Effector memory CD8-positive, alpha-beta T cell (primary cell): ENCODE measurements around the gene PTPRR.

Experiments used
- ATAC-seq: fragments of 150-1000 bp; cut with Tn5 transposase; replicated peaks from 2 replicates; pipeline ENCODE4 v1.10.0; 2021; ENCODE audit warnings: mild to moderate bottlenecking, moderate library complexity
- DNase-seq, 3 experiments: peaks; one replicate each; pipeline ENCODE4 v3.0.0; 2021
- H3K27ac Mint-ChIP-seq, 2 donors: one replicate each; pipeline ENCODE4 v1.8.0; 2022; ENCODE audit warnings: mild to moderate bottlenecking in 2 of 2, mixed read lengths in 2 of 2, moderate library complexity in 2 of 2
- H3K27me3 Mint-ChIP-seq, 2 donors: one replicate each; pipeline ENCODE4 v1.8.0; 2022; ENCODE audit warnings: mixed read lengths in 2 of 2
- H3K36me3 Mint-ChIP-seq: one replicate; pipeline ENCODE4 v1.8.0; 2022; ENCODE audit warnings: mild to moderate bottlenecking, moderate library complexity, mixed read lengths; ENCODE audit not compliant: insufficient read depth
- H3K4me1 Mint-ChIP-seq, 2 donors: one replicate each; pipeline ENCODE4 v1.8.0; 2022; ENCODE audit warnings: low read depth in 2 of 2, mixed read lengths in 2 of 2
- H3K4me3 Mint-ChIP-seq, 2 donors: one replicate each; pipeline ENCODE4 v1.8.0; 2022; ENCODE audit warnings: mild to moderate bottlenecking in 2 of 2, mixed read lengths in 2 of 2, moderate library complexity in 2 of 2
- H3K9me3 Mint-ChIP-seq, 2 donors: one replicate each; pipeline ENCODE4 v1.8.0; 2022; ENCODE audit warnings: mixed read lengths in 2 of 2

Gene PTPRR

DNA sequence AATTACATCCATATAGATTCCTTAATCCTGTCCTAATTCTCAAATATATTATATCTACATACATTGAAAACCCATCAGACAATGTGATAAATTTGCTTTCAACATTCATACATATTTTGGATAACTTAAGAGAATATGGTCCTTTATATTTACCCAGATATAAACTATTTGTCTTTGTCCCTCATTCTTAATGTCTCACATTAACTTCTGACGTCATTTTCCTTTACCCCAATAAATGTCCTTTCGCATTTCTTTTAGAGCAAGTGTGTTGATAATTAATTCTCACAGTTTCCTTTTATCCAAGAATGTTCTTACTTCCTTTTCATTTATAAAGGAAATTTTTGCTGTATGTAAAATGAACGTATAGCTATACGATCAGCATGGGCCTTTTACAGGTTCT lies 12.6 kb upstream of the PTPRR start:
- DNase-seq: no peak
- H3K9me3 Mint-ChIP-seq: peaks cover 0 to 4% of the 10 kb centered on the region in 2 donors
- no peak overlapping the region for H3K4me3 Mint-ChIP-seq
- no peaks in the 10 kb centered on the region for H3K4me1 Mint-ChIP-seq
- no peak overlapping the region for H3K27ac Mint-ChIP-seq
- no peaks in the 10 kb centered on the region for H3K36me3 Mint-ChIP-seq
- no peaks in the 10 kb centered on the region for H3K27me3 Mint-ChIP-seq
- ATAC-seq: no peak

GRCh38 chr12:70929029-70929428 lies 8.5 kb upstream of the PTPRR start:
- Mint-ChIP-seq H3K4me3 (no peak overlapping the region), H3K27me3 (no peaks in the 10 kb centered on the region), H3K9me3 (peaks cover 0 to 6% of the 10 kb centered on the region in 2 donors), H3K27ac (no peak overlapping the region), H3K36me3 (no peaks in the 10 kb centered on the region), H3K4me1 (no peaks in the 10 kb centered on the region)
- ATAC-seq (no peak), DNase-seq (no peak)

GRCh38 chr12:70928071-70928470 lies 7.5 kb upstream of the PTPRR start:
- Mint-ChIP-seq H3K27ac (no peak overlapping the region), H3K4me1 (no peaks in the 10 kb centered on the region), H3K4me3 (no peak overlapping the region), H3K9me3 (peaks cover 0 to 7% of the 10 kb centered on the region in 2 donors), H3K27me3 (no peaks in the 10 kb centered on the region), H3K36me3 (no peaks in the 10 kb centered on the region)
- DNase-seq (no peak), ATAC-seq (no peak)

DNA sequence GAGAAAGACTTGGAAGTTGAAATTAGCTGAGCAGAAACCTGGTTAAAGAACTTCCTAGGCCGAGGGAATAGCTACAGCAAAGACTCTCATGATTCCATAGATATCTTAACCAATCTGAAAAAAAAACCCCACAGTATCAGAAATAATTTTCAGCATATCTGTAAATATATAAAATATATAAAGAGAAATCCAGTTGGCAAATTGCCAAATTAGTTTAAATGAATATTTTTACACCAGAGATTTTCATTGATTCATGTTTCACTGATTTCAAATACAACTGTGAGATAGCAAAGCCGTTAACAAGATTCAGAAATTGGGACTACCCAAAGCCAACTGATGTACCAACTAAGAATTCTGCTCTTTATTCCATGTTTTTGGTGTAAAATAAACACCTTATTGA lies 6.8 kb upstream of the PTPRR start:
- H3K4me3 Mint-ChIP-seq: no peak overlapping the region
- DNase-seq: no peak
- no peak for ATAC-seq
- H3K36me3 Mint-ChIP-seq: no peaks in the 10 kb centered on the region
- no peaks in the 10 kb centered on the region for H3K27me3 Mint-ChIP-seq
- H3K27ac Mint-ChIP-seq: no peak overlapping the region
- H3K9me3 Mint-ChIP-seq: peaks cover 0 to 7% of the 10 kb centered on the region in 2 donors
- no peaks in the 10 kb centered on the region for H3K4me1 Mint-ChIP-seq

DNA sequence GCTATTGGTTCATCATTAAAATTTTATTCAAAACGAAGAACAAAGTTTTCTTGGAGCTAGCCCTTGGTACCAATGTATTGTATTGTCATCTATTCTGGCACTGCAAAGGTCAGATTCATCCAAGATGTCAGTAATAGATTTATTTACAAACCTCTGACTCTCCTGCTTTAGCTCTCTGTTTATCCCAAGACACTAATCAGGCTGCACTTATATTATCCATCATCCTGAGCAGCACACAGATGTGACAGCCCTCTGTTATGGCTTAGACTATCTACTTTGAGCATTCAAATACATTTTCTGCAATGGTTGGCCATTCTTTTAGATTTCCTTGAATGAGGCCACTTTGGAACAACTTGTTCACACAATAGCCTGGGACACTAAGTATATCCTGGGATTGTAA lies 5.0 kb upstream of the PTPRR start:
- H3K4me3 Mint-ChIP-seq: no peak overlapping the region
- peaks cover 0 to 7% of the 10 kb centered on the region in 2 donors for H3K9me3 Mint-ChIP-seq
- H3K27ac Mint-ChIP-seq: no peak overlapping the region
- no peaks in the 10 kb centered on the region for H3K36me3 Mint-ChIP-seq
- no peaks in the 10 kb centered on the region for H3K4me1 Mint-ChIP-seq
- H3K27me3 Mint-ChIP-seq: peaks cover 0 to 2% of the 10 kb centered on the region in 2 donors
- DNase-seq (no peak), ATAC-seq (no peak)

DNA sequence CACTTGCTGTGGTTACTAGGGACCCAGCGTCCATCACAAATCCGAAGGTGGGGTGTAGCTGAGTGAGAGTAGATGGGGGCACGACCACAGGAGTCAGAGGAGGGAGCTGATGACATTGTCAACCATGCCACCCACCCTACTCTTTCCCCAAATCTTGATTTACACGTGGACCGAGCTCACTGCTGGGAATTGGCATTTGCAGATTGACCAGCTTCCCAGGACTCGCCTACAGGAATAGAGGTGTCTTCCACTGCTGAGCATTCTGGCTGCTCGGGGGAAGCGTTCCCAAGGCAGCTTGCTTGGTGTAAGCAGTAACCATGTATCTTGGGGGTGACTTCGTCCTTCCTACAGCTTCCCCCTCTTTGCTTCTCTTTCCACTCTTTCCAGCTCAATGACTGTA lies 353 bp upstream of the PTPRR start:
- Mint-ChIP-seq H3K27me3 (peaks cover 5 to 11% of the 10 kb centered on the region in 2 donors), H3K27ac (no peak overlapping the region), H3K36me3 (peaks cover 3% of the 10 kb centered on the region), H3K4me3 (no peak overlapping the region), H3K4me1 (no peaks in the 10 kb centered on the region), H3K9me3 (peaks cover 0 to 6% of the 10 kb centered on the region in 2 donors)
- DNase-seq: no peak
- no peak for ATAC-seq

- H3K9me3 Mint-ChIP-seq: peaks cover 0 to 6% of the 10 kb centered on the region in 2 donors
- peaks cover 3% of the 10 kb centered on the region for H3K36me3 Mint-ChIP-seq
- H3K4me1 Mint-ChIP-seq: no peaks in the 10 kb centered on the region
- ATAC-seq: no peak
- H3K27ac Mint-ChIP-seq: no peak overlapping the region
- DNase-seq: no peak
- peaks cover 5 to 11% of the 10 kb centered on the region in 2 donors for H3K27me3 Mint-ChIP-seq
- no peak overlapping the region for H3K4me3 Mint-ChIP-seq
Observed at GRCh38 chr12:70919597-70920035, 922 bp downstream of the PTPRR start.

GRCh38 chr12:70919176-70919575 lies 1.4 kb downstream of the PTPRR start:
- DNase-seq (no peak), ATAC-seq (no peak)
- peaks cover 3% of the 10 kb centered on the region for H3K36me3 Mint-ChIP-seq
- H3K27ac Mint-ChIP-seq: no peak overlapping the region
- no peaks in the 10 kb centered on the region for H3K4me1 Mint-ChIP-seq
- peaks cover 0 to 4% of the 10 kb centered on the region in 2 donors for H3K9me3 Mint-ChIP-seq
- no peak overlapping the region for H3K4me3 Mint-ChIP-seq
- peaks cover 5 to 11% of the 10 kb centered on the region in 2 donors for H3K27me3 Mint-ChIP-seq

- H3K27me3 Mint-ChIP-seq: peaks cover 5 to 11% of the 10 kb centered on the region in 2 donors
- no peak for ATAC-seq
- peaks cover 3% of the 10 kb centered on the region for H3K36me3 Mint-ChIP-seq
- H3K9me3 Mint-ChIP-seq: peaks cover 0 to 2% of the 10 kb centered on the region in 2 donors
- no peak overlapping the region for H3K27ac Mint-ChIP-seq
- DNase-seq: no peak
- H3K4me3 Mint-ChIP-seq: no peak overlapping the region
- no peaks in the 10 kb centered on the region for H3K4me1 Mint-ChIP-seq
Observed at GRCh38 chr12:70918321-70918720, 2.2 kb downstream of the PTPRR start.

GRCh38 chr12:70910666-70911065 lies 9.9 kb downstream of the PTPRR start:
- ATAC-seq: no peak
- Mint-ChIP-seq H3K4me3 (no peak overlapping the region), H3K9me3 (peaks cover 0 to 4% of the 10 kb centered on the region in 2 donors), H3K4me1 (no peaks in the 10 kb centered on the region), H3K27me3 (no peaks in the 10 kb centered on the region), H3K36me3 (no peaks in the 10 kb centered on the region), H3K27ac (no peak overlapping the region)
- DNase-seq: no peak

DNA sequence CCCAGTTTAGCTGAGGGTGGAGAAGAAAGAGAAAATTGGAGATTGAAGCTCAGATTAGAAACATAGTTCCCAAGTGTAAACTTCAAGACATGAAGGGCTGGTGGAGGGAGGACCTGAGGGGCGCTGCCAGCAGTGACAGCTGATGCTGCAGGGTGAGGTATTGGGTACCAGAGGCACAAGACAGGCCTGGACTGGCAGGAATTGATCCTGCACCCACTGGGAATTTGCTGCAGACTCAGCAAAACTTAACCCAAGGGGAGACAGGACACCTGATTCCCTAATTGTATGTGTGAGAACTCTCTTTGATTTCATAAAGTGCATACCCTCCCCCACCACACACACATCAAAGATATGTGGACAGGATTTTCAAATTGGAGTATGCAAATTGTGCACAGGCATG lies 11.6 kb downstream of the PTPRR start:
- Mint-ChIP-seq H3K36me3 (no peaks in the 10 kb centered on the region), H3K27me3 (no peaks in the 10 kb centered on the region), H3K9me3 (peaks cover 0 to 4% of the 10 kb centered on the region in 2 donors), H3K4me3 (no peak overlapping the region), H3K4me1 (no peaks in the 10 kb centered on the region), H3K27ac (no peak overlapping the region)
- ATAC-seq (no peak), DNase-seq (no peak)

DNA sequence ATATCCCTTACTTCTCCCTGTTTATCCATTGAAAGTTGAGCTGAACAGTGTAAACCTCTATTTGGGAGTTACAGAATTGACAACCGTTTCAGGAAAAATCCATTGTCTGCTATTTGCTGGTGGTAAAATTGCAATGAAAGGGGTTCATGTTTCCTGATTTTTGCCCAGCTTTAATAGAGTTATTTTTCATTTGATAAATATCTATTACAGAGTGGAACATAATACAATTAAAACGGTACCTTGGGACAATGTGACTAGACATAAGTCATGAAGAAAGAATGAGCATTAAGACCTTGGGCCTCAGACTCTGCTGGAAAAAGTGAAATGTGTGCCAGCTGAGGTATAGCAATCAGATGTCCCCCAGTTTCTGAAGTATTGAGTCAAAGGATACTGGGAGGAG lies 13.1 kb downstream of the PTPRR start:
- DNase-seq: no peak
- H3K36me3 Mint-ChIP-seq: no peaks in the 10 kb centered on the region
- ATAC-seq: no peak
- H3K27ac Mint-ChIP-seq: no peak overlapping the region
- H3K27me3 Mint-ChIP-seq: no peaks in the 10 kb centered on the region
- no peaks in the 10 kb centered on the region for H3K4me1 Mint-ChIP-seq
- peaks cover 0 to 4% of the 10 kb centered on the region in 2 donors for H3K9me3 Mint-ChIP-seq
- no peak overlapping the region for H3K4me3 Mint-ChIP-seq

DNA sequence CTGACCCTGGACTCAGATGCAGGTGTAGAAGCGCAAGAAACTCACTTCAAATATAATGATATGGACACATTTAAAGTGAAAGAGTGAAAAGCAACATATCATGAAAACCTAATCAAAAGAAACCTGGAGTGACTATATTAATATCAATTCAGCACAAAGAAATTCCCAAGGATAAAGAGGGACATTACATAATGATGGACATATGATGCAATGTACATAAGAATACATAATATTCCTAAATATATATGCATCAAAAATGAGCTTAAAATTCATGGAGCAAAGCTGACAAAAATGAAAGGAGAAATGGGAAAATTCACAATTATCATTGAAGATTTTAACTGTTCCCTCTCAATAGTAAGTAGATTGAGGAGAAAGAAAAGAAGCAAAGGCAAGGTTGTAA lies 24.6 kb downstream of the PTPRR start:
- no peak overlapping the region for H3K4me3 Mint-ChIP-seq
- peaks cover 1 to 9% of the 10 kb centered on the region in 2 donors for H3K9me3 Mint-ChIP-seq
- DNase-seq (no peak), ATAC-seq (no peak)
- no peaks in the 10 kb centered on the region for H3K36me3 Mint-ChIP-seq
- H3K27ac Mint-ChIP-seq: no peak overlapping the region
- H3K4me1 Mint-ChIP-seq: no peaks in the 10 kb centered on the region
- H3K27me3 Mint-ChIP-seq: no peaks in the 10 kb centered on the region

DNA sequence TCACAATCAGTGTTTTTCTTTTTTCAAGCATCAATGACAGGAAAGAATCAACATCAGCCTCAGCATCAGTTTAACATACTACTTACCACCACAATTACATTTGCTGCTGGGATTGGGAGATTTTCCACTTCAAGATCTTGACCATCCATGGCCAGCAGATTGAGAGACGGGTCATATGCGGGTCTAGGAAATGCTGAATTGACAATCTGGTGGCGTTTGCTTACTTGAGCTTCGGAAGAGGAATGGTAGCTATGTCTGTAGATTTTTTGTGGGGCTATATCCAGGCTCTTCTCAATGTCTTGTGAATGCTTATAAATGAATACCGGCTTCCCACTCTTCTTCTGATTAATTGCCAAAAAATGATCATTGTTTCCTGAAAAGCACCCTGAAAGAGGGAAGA lies 27.9 kb downstream of the PTPRR start:
- no peaks in the 10 kb centered on the region for H3K36me3 Mint-ChIP-seq
- ATAC-seq (no peak), DNase-seq (no peak)
- H3K4me3 Mint-ChIP-seq: no peak overlapping the region
- peaks cover 3 to 9% of the 10 kb centered on the region in 2 donors for H3K9me3 Mint-ChIP-seq
- no peaks in the 10 kb centered on the region for H3K4me1 Mint-ChIP-seq
- no peak overlapping the region for H3K27ac Mint-ChIP-seq
- no peaks in the 10 kb centered on the region for H3K27me3 Mint-ChIP-seq
